ENCODE measurements around the gene PERM1.
"Not testable (repeated sequence)": the region's sequence is repeated elsewhere in the genome, so short reads cannot be mapped to it uniquely, and the experiment has no call there.

The PERM1 gene

DNA sequence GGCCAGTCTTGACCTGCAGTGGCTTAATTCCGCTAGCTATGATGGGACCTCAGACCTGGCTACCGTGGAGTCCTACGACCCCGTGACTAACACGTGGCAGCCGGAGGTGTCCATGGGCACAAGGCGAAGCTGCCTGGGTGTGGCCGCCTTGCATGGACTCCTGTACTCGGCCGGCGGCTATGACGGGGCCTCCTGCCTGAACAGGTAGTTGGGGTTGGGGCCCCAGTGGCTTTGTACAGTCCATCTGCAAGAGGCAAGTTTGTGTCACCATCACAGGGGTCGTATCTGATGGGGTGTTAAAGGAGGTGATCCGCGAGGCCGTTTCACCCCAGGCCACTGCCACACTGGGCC lies 18.6 kb downstream of the PERM1 start:
- no peak for DNase-seq

DNA sequence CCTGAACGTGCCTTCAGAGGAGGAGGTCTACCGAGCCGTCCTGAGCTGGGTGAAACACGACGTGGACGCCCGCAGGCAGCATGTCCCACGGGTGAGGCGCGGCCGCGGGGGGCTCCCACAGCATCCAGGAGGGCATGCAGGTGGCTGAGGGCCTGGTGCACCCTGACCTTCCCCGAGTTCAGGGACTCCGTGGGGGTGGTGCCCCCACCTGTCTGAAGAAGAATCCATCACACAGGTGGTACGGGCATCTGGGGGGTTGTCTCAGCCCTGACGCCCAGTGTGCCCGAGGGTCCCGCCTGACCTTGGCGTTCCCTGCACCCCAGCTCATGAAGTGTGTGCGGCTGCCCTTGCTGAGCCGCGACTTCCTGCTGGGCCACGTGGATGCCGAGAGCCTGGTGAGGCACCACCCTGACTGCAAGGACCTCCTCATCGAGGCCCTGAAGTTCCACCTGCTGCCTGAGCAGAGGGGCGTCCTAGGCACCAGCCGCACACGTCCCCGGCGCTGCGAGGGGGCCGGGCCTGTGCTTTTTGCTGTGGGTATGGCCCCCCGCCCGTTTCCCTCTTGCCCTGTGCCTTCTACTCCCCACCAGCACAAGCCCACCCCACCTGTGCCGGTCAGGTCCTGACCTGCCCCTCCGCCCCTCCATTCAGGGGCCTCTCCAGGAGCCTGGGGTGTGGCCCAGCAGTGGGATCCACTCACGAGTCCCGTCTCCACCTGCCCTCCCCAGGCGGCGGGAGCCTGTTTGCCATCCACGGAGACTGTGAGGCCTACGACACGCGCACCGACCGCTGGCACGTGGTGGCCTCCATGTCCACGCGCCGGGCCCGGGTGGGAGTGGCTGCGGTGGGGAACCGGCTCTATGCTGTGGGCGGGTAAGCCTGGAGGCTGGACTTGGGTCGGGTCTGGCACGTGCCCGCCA lies 19.3 kb downstream of the PERM1 start:
- no peak for DNase-seq

DNA sequence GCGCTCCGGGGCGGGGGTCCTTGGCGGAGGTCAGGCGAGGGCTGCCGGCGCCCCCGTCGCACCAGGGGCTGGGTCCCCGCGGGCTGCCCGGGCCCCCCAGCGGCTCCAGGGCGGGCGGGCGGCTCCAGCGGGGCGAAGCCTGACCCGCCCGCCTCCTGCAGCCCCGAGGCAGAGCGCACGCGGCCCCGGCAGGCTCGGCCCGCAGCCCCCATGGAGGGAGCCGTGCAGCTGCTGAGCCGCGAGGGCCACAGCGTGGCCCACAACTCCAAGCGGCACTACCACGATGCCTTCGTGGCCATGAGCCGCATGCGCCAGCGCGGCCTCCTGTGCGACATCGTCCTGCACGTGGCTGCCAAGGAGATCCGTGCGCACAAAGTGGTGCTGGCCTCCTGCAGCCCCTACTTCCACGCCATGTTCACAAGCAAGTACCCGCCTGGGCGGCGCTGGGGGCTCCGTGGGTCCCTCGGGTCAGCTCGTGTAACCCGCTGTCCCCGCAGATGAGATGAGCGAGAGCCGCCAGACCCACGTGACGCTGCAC lies 20.7 kb downstream of the PERM1 start:
- DNase-seq, result no peak

DNA sequence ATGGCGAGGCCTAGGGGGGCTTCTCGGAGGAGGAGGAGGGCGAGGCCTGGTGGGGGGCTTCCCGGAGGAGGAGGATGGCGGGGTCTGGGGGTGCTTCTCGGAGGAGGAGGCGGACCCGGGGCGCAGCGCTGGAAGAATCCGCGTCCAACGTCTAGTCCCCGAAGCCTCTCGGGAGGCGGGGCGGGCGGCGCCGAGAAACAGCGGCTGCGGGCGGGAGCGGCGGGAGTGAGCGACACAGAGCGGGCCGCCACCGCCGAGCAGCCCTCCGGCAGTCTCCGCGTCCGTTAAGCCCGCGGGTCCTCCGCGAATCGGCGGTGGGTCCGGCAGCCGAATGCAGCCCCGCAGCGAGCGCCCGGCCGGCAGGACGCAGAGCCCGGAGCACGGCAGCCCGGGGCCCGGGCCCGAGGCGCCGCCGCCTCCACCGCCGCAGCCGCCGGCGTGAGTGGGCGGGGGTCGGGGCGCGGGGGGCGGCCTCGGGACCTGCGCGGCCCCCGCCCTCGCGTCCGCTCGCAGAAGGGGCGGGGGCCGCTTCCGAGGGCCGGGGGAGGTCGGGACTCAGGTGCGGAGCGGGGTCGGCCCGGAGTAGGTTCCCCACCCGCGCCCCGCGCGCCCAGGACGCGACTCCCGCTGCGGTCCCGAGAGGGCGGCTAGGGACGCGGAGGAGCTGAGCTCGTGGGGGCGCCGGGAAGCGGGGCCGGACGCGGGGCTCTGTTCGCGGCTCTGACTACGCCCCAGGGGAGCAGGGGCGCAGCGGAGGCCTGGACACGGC lies 21.3 kb downstream of the PERM1 start, which contains the start of gene KLHL17:
TSS of gene KLHL17 (plus strand) at position 222 of the 769 bp plus-strand sequence. CDS start at position 332, 110 bp downstream.
- no peak for DNase-seq

DNA sequence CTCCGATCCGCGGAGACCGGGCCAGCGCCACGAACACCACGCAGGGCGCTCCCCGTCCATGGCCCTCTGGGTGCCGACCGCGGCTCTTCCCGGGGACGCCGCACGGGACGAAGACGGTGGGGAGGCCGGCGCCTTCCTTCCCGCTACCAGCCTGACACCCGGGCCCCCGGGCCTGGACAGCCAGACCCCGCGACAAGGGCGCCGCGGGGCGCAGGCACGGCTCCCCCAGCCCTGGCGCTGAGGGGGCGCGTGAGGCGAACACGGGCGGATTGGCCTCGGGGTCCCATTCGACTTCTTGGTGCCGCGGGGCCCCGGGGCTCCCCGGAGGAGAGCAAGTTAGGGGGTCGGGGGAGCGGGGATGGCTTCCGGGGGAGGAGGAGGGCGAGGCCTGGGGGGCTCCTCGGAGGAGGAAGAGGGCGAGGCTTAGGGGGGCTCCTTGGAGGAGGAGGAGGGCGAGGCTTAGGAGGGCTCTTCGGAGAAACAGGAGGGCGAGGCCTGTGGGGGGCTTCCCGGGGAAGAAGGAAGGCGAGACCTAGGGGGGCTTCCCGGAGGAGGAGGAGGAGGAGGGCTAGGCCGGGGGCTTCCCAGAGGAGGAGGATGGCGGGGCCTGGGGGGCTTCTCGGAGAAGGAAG lies 22.0 kb downstream of the PERM1 start:
- no peak for DNase-seq

DNA sequence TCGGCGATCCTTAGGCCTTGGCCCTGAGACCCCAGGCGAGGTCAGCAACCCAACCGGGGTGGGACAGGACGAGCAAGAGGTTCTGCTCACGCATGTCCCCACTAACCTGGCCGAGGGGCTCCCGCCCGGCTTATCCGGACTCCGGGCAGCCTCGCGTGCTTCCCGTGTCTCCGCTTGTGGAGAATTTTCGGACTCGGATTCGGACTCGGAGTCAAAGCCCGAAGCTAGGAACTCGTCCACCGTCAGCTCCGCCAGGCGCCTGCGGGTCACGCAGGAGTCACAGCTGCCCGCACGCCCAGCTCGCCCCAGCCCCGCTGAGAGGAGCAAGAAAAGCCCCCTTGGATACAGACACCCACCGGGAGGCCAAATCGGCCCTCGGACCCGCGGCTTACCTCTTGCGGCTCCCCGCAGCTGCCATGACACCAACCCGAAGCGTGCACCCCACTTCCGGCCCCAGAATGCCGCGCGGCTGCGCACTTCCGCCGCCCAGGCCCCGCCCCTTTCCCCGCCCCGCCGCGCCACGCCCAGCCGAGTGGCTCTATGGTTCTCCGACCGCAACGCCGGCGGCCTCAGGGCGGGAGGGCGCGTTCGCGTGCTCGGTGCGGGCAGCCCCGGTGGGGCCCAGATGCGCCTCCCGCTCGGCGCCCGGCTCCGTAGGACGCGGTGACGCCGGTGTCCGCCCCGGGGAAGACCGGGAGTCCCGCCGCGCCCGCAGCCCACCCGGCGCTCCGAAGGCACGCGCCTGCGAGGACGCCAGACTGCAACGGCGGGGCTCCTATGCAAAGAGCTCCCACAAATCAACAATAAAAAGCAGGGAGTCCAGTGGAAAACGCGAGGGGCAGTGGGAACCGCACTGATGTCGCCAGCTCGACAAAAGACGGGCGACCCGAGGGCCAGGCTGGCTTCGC lies 22.8 kb downstream of the PERM1 start, which contains the start of gene NOC2L:
TSS of gene NOC2L (minus strand) at position 434 of the 908 bp plus-strand sequence. CDS start at position 418, 16 bp downstream.
- DNase-seq, result peak; percentile 50

DNA sequence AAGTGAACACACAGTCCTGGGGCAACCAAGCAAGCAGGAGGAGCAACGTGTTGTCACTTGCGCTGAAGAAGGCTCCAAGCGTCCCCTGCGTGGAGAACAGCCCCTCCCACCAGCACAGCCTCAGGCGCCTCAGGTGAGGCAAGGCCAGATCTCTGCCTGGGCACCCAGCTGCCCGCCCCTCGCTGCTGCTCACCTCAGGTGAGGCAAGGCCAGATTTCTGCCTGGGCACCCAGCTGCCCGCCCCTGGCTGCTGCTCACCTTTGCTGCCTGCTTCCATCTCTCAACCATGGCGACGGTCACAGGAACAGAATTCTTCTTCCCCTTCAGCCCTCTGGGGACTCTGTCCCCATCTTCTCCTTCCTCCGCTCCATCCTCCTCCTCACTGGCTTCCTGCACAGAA lies 25.3 kb downstream of the PERM1 start:
- DNase-seq, result no peak

DNA sequence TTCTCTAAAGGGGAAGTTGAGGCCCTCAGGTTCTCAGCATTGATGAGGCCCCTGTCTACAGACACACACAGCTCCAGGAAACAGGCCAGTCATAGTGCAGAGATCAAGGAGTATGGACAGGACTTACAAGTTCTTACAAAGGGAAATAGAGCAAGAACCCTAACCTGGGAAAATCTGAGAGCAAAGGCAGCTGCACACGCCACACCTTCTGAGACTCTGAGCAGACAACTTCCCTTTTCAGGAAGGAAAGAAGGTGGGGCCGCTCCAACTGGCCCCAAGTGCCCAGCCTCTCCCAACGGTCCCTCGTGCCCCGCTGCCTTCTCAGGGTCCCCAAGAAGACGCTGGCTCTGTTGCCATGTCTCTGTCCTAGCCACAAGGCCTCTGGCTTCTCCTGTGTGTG lies 26.4 kb downstream of the PERM1 start:
- DNase-seq, result no peak

GRCh38 chr1:954927-955326 lies 27.0 kb downstream of the PERM1 start:
- no peak for DNase-seq

DNA sequence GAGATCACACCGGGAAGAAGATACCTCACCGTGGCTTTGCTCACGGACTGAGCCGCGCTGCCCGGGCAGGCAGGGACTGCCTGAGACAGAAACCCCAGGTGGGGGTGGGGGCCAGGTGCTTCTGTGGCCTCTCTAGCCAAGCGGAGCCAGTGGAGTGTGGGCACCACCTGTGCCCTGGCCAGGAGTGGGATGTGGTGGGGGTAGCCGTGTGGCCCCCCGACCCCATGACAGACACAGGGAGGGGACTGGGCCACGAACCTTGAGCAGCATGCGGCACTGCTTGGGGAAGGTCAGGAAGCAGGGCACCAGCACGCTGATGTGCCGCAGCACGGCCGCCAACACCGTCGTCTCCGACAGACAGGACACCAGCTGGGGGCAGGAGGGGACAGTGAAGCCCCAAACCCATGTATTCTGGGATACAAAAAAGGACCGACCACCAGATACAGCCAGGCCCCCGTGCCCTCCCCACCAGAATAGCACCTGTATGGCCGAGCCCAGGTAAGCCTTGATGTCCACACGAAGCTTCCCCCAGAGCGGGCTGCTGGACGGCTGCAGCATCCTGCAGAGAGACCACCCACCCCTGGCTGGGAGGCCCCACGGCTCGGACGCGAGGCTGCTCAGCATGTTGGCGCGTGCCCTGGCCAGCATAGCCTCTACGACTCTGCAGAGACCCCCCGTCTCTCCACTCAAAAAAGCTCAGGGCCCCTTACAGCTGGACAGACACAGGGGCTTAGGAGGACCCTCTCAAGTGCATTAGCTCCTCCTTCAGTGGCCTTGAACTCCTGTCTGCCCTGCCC lies 28.2 kb downstream of the PERM1 start:
- no peak for DNase-seq

DNA sequence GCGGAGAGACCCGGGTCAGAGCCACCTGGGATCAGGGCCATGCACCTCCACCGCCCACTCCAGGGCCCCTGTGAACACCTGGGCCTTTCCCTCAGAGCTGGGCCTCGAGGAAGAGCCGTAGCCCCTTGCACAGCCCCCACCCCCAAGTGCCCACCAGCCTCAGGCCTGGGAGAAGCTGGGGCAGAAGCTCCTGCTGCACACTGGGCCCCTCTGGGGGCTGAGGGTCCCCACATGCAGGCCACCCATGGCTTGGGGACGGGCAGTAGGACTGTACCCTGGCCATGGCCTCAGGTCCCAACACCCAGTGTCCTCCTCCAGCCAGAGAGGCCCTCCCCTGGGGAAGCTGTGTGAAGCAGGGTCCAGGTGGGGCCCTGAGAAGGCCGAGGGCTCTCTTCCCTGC lies 29.3 kb downstream of the PERM1 start:
- no peak for DNase-seq

DNA sequence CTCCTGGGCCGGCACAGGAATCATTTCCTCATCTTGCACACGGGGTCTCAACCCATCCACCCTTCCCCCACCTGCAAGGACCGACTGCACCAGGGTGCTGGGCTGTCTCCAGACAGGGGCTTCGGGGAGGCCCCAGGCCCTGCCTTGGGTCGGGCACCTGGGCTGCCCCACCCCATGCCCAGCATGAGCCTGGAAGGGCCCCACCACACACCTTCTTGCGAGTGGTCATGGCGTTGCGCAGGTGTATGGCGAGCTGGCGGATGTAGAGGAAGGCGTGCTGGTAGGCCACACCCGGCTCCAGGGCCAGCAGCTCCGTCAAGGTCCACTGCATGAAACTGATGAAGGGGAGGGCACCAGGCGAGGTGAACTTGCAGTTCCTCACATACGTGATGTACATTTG lies 29.7 kb downstream of the PERM1 start:
- DNase-seq, result no peak

GRCh38 chr1:951364-951763 lies 30.5 kb downstream of the PERM1 start:
- no peak for DNase-seq

DNA sequence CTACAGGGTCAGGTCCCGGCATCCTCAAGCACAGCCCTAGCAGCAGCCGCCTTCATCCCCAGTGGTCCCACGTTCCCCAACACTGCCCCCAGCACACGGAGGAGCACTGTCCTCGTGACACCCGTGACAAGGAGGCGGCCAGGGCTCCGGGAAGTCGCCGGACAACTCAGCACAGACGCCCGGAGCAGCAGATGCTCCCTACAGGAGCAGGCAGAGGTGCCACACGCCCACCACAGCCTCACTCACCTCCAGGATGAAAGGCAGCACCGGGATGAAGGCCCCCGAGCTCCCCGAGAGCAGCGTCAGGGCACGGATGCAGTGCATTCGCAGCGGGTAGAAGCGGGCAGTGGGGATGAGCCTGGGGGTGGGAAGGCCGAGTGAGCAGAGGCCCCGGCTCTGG lies 31.0 kb downstream of the PERM1 start:
- no peak for DNase-seq

- no peak for DNase-seq
Observed at GRCh38 chr1:950268-950667, 31.6 kb downstream of the PERM1 start.

DNA sequence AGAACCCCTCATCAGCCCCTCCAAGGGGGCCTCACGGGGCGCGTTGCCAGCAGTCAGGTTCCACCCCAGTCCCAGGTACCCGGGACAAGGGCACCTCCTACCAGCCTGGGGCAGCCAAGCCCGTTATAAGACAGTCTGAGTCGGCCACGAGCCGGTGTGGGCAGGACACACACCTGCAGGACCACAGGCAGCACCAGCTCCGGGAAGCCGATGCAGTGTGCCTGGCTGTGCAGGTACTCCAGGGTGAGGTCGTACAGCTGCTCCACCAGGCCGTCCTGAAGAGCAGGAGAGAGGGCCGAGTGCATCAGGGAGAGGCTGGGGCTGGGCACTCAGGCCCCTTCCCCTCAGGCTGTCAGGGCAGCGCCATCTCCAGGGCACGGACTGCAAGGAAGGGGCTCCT lies 33.9 kb downstream of the PERM1 start:
- DNase-seq, result no peak

- not testable (repeated sequence) for DNase-seq
Observed at GRCh38 chr1:946811-947210, 35.1 kb downstream of the PERM1 start.

DNA sequence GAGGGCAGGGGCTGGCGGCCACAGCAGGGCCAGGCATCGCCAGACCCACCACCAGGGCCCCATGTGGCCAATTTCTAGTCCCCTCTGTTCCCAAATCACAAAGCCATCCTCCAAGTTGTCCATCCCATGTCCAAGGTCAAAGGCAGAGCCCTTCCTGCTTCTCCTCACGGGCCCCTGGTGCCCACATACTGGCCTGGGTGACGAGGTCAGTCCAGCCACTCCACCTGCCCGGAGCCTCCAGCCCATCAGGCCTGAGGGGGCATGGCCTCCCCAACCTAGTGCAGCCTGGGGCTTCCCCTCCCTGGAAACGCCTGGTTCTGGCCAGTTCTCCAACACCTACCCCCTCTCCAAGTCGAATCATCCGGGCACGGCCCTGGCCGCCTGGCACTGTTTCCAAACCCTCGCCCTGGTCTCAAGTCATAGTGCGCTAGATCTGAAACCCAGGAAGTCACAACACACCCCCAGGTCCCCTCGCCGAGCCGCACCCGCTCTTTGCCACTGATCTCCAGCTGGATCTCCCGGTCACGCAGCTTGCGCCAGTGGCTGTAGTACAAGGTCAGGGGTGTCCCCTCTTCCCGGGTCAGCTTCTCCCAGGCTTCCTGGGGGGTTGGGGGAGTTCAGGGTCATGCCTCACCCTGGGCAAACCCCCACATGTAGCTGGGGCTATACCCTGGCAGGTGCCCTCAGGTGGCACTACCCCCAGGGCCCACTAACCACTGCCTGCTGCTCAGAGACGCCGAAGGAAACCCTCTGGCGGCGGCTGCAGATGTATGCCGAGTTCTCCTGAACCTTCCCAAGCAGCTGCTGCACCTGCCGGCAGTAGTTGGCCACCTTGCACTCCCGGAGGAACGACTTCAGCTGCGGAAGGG lies 36.0 kb downstream of the PERM1 start:
- DNase-seq, result no peak

- peak; percentile 95 for DNase-seq
Observed at GRCh38 chr1:944341-945325, 37.3 kb downstream of the PERM1 start.
